HG03095 (cell line): ENCODE results near the gene SUGCT.
A peak's percentile ranks its signal among the peaks of the same experiment; 100 is the strongest.
"Not testable (repeated sequence)": the region's sequence is repeated elsewhere in the genome, so short reads cannot be mapped to it uniquely, and the experiment has no call there.

Experiments used
- ATAC-seq: cut with Tn5 transposase; IDR thresholded peaks from one replicate; pipeline ENCODE4 v1.9.1; 2021; ENCODE audit warnings: moderate library complexity; ENCODE audit not compliant: unreplicated experiment

SUGCT gene

GRCh38 chr7:40134428-40135316 lies at the start of gene SUGCT, which contains the start of gene MPLKIP:
Gene SUGCT, plus strand, starts transcription at chr7:40135005.
Gene MPLKIP, minus strand, starts transcription at chr7:40134622. Its CDS starts 55 bp downstream, at chr7:40134567.
- ATAC-seq: peak; percentile 89

DNA sequence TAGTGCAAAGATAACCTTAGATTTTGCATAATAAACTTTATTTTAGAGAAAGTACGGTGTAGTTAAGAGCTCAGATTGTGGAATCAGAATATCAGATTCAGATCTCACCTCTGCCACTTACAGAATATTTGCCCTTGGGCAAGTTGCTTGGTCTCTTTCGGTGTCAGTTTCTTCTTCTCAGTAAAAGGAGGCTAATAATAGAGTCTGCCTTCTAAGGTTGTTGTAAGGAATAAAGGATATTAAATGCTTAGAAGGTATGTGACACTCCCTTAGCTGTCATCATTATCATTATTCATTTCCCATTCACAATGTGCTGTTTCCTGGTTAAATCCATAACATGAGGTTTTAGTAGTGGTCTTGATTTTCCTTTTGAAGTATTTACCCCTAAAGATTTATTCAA lies 42.6 kb upstream of the SUGCT start:
- no peak for ATAC-seq

DNA sequence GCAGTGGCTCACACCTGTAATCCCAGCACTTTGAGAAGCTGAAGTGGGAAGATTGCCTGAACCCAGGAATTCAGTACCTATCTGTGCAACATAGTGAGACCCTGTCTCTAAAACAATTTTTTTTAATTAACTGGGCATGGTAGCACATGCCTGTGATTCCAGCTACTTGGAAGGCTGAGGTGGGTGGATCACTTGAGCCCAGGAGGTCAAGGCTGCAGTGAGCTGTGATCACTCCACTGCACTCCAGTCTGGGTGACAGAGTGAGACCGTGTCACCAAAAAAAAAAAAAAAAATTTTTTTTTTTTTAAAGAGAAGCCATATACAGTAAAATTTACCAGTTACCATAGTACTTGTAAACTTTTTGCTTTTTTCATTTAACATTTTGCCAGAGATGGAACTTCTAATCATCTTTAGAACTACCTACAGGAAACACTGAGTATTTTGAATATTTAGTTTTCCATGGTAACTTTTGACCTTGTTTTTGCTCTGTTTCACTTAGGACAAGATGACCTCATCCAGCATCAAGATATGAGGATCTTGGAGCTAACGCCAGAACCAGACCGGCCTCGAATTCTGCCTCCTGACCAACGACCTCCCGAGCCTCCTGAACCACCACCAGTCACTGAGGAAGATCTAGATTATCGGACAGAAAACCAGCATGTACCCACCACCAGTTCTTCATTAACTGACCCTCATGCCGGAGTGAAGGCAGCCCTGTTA lies 41.0 kb upstream of the SUGCT start:
- no peak for ATAC-seq

DNA sequence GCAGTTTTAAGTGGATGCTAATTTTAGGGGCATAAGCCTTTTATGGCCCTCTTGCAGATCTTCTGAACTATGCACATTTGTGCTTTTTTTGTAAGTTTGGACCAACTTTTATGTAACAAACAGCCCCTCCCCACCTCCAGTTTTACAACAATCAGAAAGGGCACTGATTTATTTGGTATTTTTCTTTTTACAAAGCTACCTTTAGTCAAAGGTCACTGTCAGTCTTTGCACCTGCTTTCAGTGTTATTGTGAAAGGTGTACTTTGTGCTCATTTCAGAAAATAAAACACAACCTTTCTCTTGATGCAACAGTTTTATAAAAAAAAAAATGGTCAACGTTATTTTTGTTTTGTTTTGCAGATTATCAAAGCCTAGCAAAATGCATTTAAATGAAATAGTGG lies 39.6 kb upstream of the SUGCT start:
- no peak for ATAC-seq

GRCh38 chr7:40095695-40096327 lies 39.0 kb upstream of the SUGCT start:
- no peak for ATAC-seq

DNA sequence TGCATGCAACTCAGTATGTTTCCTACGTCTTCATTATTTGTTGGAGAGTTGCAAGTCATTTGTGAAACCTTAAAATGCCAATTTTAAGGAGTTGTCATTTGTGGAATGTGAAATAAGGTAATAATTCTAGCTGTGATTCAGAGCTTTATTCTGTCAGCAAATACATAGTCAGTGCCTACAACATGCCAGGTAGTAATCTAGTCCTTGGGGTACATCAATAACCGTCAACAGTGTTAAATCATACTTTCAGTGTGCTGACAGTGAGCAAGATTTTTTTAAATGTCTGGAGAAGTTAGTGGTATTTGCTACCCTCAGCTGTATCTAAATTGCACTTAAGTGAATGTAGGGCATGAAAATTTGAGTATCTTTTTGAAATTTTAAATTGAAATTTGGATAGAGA lies 37.1 kb upstream of the SUGCT start:
- no peak for ATAC-seq

DNA sequence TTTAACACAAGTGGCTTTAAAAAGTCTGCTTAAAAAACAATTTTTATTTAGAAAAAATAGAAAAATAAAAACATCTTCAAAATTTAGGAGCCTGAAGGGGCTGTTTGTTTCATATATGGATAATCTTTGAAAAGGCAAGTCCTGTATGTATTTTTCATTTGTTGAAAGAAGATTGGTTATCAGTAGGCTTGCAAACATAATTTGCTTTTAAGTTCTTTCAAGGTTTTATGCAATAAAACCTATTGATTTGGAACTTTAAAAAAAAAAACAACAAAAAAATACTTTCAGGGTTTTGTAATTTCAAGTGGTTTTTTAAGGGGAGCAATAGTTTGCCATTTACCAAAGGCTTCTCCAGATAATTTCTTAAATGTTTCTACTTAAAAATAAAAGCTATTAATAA lies 36.0 kb upstream of the SUGCT start:
- no peak for ATAC-seq

DNA sequence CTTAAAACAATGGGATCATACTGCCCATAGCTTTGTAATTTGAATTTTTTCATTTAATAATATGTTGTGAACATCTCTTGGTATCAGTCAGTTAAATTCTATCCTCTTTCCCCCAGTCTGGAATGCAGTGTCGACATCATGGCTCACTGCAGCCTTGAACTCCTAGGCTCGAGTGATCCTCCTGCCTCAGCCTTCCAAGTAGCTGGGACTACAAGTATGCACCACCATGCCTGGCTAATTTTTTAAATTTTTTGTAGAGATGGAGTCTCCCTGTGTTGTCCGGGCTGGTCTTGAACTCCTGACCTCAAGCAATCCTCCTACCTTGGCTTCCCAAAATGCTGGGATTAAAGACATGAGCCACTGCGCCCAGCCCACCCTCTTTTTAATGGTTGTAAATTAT lies 35.0 kb upstream of the SUGCT start:
- ATAC-seq: no peak

DNA sequence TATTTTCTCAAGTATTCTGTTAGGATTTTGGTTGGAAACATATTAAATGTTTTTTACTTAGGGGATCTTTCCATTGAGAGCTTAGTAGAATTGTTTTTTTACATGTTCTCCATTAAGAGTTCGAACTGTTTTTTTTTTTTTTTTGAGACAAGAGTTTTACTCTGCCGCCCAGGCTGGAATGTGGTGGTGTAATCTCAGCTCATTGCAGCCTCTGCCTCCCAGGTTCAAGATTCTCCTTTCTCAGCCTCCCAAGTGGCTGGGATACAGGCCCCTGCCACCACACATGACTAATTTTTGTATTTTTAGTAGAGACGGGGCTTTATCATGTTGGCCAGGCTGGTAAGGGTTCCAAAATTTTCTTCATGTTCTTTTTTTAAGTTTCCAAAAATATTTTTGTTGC lies 33.6 kb upstream of the SUGCT start:
- ATAC-seq: no peak

DNA sequence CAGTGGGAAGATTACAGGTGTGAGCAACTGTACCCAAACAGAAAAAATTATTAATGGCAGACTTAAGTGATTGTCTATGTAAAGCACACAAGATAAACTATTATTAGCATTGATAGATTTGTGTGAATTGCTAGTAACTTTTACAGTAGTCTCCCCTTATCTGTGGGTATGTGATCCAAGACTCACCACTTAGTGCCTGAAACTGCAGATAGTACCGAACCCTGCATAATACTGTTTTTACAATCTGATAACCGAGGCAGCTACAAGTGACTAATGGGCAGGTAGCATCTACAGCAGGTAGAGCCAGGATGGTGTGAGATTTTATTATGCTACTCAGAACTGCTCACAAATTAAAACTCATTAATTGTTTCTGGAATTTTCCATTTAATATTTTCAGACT lies 31.9 kb upstream of the SUGCT start:
- no peak for ATAC-seq

DNA sequence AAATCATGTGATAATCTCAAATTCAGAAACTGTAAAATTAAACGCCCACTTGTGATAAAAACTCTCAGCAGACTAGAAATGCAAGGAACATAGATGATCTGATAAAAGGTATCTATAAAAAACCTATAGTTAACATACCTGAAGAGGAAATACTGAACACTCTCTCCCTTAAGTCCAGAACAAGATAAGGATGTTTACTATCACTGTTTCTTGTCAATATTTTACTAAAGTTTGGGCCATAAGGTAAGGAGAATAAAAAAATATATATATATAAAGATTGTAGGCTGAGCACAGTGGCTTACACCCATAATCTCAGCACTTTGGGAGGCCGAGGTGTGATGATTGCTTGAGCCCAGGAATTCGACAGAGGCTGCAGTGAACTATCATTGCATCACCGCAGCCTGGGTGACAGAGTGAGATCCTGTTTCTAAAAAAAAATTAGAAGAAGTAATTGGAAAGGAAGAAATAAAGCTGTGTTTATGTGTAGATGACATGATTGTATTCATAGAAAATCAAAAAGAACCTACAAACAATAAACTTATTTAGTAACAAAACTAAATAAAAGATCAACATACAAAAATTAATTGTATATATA lies 28.8 kb upstream of the SUGCT start:
- ATAC-seq: no peak

DNA sequence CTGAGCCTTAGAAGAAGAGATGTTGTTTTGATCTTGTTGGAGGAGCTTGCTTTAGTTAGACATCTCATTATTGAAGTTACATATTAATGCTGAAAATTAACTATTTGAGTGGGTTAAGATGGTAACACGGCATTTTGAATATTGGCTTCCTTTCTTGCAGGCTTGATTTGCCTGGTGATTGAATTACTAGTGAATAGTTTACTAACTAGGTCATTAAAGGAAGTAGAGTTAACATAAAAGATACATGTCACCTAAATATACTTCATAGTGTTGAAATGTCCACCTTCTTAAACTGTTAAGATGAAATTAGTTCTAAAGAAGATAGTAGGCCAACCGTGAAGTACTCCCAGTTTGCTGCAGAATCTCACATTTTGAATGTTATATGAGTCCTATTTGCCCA lies 18.9 kb upstream of the SUGCT start:
- ATAC-seq: no peak

- not testable (repeated sequence) for ATAC-seq
These were observed 17.6 kb upstream of the SUGCT start for GRCh38 chr7:40117199-40117598.

DNA sequence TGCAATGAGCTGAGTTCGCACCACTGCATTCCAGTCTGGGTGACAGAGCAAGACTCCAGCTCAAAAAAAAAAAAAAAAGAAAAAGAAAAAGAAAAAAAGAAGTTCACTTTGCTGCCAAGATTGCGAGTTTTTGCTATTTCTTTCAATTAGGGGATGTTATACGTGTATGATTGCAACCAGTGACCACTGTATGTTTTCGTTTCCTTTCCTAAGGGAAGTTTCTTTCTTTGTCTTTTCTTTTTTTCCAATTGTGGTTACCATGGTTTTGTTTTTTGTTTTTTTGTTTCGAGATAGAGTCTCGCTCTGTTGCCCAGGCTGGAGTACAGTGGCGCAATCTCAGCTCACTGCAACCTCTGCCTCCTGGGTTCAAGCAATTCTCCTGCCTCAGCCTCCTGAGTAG lies 16.6 kb upstream of the SUGCT start:
- not testable (repeated sequence) for ATAC-seq

GRCh38 chr7:40120020-40120419 lies 14.8 kb upstream of the SUGCT start:
- no peak for ATAC-seq

- not testable (repeated sequence) for ATAC-seq
These were observed 12.5 kb upstream of the SUGCT start for GRCh38 chr7:40122100-40122939.

GRCh38 chr7:40122940-40123254 lies 11.9 kb upstream of the SUGCT start:
- no peak for ATAC-seq

- ATAC-seq: peak; percentile 11
These were observed 1.0 kb upstream of the SUGCT start for GRCh38 chr7:40133561-40134427.

DNA sequence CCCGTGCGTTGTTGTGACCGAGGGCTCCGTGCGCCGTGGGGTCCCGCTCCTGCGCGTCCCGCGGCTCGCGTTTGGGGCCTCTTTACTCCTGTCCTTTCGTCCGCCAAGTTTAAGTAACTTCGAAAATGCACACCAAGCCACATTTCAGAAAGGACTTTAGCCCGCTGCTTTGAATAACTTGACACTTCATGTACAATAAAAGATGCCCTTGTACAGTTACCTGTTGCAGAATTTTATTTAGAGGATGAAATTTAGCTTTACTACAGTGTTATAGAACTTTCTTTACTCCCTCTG lies 459 bp downstream of the SUGCT start:
- ATAC-seq: no peak

- ATAC-seq: no peak
These were observed 2.8 kb downstream of the SUGCT start for GRCh38 chr7:40137563-40137962.
